HUDEP-2 (cell line): Measurements from ENCODE around the gene WDR90.
"Not testable (repeated sequence)": the region's sequence is repeated elsewhere in the genome, so short reads cannot be mapped to it uniquely, and the experiment has no call there.

Experiments
- DNase-seq, 76 experiments: peaks; one replicate each; lab custom pipeline; 2025; ENCODE audit not compliant: unreplicated experiment in 76 of 76; lab: John Stamatoyannopoulos, UW

The WDR90 gene

DNA sequence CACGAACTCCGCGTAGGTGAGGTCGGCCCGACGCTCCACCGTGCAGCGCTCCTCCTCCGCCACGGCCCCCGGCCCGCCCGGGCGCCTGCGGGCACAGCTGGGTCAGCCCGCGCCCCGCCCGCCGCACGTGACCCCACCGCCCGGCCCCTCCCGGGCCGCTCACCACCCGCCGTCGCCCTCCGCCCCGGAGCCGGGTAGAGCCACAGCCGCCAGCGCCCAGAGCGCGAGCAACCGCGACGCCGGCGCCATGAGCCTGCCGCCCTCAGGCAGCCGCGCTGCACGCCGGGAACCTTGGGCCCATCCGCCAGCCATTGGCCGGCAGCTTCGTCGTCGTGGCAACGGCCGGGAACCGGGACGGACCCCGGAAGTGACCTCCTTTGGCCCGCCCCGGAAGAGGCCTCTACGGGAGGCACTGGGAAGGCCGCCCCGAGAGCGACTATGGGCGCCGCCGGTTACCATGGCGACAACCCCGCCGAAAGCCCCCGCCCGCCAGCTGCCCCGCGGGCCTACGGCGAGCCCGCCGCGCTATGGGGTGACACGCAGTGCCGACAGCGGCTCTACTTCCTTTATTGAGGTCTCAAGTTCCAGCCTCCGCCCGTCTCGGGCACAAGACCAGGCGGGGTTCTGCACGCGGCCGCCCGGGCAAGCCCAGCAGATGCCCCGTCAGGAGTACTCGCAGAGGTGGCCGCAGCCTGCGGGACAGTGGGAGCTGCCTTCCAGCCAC, 35.1 kb downstream of the WDR90 start, which contains the start of gene JMJD8:
Gene JMJD8 (minus strand): TSS at position 264 of the 724 bp plus-strand sequence. CDS start 15 bp downstream, at position 249.
- peak in 75 of 76 experiments; percentile 27 to 97 (median 93) for DNase-seq

DNA sequence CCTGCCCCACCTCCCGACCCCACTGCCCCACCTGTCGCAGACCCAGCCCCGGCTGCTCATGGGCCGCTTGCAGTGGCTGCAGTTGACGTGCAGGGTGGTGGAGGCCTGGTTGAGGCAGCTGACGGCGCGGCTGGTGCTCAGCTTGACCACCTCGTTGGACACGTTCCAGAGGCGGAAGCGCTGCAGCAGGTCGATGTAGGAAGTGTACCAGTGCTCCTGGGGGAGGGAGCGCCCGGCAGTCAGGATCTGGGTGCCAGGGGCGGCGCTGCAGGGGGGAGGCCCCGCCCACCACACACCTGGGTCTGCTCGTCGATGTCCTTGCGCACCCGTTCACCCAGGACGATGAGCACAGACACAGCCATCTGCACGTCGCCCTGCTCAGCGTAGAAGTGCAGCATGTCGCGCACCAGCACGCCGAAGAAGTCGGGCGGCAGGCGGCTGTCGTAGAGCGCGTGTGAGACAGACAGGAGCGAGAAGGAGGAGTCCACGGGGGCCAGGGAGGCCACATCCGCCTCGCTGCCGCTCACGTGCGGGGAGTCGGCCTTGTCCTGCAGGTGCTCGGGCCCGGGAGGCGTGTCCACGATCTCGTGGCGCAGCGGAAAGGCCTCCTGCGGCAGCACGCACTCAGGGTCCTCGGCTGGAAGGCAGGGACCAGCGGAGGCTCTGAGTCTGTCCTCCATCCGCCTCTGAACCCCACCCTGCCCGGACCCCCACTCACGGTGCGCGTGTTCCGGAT, 36.0 kb downstream of the WDR90 start:
- DNase-seq = no peak

DNA sequence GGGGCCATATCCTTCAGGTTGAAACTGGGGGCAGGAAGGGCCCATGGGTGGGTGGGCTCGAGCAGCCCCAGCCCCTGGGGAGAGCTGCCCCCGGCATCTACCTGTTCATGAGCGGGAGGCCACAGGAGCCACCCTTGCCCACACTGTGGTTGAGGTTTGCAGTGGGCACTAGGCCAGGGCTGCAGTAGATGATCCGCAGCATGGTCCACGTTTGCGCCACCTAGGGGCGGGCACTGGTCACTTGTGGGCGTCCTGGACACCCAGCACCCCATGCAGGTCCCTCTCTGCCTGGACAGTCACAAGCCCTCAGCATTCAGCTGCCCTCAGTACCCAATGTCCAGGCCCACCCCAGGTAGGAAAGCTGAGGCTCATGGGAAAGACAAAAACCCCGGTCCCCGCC, 36.8 kb downstream of the WDR90 start:
- peak in 60 of 76 experiments; percentile 13 to 73 (median 50) for DNase-seq

DNA sequence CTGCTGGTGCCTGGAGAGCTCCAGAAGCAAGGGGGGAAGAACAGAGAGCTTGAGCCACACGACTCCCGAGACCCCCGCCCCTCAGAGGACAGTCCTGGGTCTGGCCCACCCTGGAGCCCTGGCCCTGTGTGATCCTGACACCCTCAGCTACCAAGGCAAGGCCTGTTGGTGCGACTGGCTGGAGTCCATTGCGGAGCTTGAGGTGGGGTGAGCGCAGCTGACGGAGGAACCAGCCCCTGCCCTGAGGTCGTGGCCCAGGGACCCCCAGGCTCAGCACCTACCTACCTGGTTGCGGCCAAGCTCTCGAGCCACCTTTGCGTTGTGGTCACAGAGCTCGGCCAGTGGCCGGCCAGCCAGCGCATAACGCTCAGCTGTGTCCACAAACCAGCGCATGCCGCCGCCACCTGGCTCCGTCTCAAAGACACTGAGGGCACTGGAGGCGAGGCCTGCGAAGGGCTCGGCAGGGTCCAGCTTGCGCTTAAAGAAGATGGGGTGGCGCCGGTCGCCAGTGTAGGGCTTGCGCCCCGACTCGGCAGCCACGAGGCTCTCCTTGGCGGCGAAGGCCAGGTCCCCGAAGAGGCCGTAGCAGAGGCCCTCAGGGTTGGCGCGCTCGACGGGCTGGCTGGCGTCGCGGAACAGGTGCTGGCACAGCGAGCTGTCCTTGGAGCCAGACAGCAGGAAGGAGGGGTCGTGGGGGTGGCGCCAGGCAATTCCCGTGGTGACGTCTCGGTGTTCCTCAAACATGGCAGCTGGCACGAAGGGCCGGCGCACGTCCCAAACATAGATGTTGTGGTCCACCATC, 37.5 kb downstream of the WDR90 start:
- DNase-seq = no peak

DNA sequence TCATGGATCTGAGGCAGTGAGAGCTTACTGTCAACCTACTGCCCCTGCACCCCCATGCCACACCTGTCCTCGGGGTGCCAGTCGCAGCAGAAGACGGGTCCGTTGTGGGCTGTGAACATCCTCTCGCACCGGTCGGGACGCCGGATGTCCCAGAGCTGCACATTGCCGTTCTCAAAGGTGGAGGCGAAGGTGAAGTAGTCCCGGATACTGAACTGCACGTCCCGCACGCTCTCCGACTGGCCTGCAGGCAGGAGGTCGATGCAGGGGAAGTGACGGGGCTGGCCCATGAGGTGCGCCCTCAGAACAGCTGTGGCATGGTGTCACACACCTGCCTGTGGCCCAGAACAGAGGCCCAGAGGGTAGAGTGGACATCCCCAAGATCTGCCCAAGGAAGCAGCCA, 38.3 kb downstream of the WDR90 start:
- DNase-seq = no peak

DNA sequence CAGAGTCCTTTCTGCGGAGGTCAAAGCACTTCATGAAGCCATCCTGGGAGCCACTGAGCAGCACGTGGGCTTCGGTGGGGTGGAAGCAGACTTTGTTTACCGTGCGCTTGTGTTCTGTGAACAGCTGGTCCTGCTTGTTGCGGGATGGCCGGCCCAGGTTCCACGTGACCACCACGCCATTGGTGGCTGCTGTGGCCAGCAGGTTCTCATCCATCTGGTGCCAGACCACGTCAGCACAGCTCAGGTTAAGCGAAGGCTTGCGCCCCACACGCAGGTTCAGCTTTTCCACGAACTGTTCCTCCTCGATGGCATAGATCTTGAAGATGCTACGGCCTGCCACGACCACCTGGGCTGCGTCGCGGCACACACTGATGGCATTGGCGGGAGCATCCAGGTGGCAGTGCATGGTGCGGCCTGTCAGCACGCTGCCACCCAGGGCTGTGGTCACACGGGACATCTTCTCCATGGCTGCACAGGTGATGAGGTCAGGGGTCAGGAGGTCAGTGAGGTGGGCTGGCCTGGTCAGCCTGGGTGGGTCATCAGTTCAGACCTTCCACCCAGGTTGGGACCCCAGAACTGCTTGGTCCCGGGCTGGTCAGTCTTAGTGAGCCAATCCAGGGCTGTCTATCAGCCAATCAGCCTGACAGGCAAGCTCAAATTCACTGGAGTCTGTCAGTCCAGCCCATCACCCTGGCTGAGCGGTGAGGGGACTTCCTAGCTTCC, 40.2 kb downstream of the WDR90 start:
- DNase-seq = no peak

DNA sequence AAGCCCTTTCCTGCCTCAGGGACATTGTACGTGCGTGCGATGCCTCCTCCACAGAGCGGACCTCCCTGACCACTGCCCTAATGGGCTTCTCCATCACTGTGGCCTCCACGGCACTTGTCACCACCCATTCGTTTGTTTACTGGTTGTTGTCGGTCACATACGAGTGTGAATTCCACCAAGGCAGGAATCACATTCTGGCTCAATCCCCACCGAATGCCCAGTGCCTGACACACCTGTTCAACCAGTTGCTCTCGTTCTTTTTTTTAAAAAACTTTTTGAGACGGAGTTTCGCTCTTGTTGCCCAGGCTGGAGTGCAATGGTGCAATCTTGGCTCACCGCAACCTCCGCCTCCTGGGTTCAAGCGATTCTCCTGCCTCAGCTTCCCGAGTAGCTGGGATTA, 42.1 kb downstream of the WDR90 start:
- not testable (repeated sequence) for DNase-seq

DNA sequence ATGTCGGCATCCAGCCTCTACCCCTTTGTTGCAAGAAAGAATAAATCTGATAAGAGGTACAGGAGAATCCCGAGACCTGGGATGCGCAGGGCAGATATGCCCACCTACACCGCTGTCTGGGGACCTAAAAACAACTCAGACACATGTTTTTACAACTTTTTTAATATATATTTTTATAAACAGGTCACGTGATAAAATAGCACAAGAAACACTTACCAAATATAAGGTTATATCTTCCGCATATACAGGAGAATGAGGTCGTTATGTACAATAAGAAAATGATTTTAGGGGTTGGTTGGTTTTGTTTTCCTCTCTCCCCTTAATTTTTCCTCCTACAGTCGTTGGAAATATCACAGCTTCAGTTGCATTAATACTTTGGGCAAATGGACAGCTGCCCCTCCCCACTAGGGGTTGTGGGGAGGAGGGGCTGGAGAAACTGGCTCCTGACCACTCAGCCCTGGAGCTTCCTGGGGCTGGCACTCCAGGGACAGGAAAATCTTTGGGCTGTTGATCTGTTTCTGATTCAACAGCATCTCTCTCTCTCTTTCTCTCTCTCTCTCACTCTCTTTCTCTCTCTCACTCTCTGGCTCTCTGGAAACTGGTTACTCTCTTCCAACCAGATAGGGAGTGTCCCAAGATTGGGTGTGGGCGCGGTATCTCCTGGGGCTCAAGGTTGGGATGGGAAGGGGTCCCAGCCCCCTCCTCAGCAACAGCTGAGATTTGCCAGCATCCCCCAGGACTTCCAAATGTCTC, 43.4 kb downstream of the WDR90 start:
- DNase-seq = no peak

DNA sequence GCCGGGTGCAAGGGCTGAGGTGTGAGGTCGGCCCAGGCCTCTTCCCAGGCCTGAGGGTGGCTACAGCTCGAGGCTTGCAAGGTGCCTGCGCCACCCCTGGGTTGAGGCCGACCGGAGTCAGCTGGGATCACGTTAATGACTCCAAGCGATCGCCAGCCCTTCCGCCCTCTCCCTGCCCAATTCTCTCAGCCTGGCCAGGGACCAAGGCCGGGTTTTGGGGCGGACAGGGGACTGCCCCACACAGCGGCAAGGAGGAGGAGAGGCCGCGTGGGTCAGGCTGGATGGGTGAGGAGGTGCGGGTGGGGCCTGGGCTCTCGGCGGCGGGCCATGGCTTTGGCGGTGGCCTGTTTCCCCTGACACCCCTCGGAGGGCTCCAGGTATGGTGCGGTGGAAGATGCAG, 44.2 kb downstream of the WDR90 start:
- no peak for DNase-seq

DNA sequence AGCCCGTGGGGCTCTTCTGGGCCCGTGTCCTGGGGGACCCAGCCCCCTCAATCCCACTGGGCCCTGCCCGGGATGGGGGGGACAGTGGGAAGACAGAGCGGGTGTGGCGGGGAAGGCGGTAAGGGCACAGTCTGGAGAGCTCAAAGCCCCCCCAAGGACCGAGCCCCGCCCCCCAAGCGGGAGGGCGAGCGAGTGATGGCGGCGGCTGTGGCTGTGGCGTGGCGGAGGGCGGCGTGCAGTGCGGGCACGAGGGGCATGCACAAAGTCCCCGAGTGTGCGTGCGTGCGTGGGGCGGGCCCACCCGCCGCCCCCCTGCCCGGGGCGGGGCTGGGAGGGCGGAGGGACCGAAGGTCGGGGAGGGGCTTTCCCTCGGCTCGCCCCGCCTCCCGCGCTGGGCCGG, 44.6 kb downstream of the WDR90 start:
- no peak for DNase-seq

DNA sequence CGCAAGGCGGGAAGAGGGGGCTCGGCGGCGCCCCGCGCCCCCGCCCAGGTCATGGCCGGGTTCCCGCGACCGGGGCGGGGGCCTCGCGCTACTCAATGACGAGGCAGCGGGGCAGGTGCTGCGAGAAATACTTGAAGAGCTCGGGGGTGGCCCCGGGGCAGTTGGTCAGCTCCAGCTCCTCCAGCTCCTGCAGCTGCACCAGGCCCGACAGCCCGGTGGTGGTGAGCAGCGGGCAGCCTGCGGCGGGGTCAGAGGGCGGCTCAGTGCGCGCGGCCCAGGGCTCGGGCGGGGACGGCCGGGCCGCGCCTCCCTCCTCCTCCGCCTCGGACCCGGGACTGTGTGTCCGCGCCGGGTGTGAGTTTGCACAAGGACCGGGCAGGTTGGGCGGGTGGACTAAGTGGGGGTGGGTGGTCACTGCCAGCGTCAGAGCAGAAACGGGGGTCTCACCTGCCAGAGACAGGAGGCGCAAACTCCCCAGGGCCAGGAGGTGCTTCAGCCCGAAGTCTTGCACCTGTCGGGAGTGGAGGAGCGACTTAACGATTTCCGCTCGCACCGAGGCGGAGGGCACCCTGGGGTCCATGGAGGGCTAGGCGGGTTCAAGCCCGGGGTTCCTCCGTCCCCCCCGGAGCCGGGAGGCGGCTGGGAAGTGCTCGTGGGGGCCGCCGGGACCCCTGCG, 45.2 kb downstream of the WDR90 start:
- no peak for DNase-seq

DNA sequence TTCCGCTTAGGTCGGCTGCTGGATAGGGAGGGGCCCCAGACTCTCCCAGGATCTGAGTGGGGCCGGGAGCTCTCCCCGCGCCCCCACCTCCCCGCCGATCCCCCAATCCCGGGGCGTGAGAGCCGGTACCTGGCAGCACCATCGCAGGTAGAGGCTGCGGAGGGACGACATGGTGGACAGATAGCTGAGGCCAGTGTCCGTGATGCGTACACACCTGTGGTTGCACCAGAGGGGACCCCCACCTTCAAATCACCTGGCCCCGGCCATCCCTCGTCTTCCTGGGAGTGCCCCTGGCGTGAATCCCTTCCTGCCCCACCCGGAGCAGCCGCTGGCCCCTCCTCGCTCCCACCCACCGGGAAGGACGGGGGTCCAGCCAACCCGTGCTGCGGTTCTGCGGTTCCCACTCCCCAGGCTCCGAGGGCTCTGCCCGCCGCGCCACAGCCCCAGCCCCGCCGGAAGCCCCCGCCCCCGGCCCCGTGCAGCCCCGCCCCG, 45.7 kb downstream of the WDR90 start:
- no peak for DNase-seq

DNA sequence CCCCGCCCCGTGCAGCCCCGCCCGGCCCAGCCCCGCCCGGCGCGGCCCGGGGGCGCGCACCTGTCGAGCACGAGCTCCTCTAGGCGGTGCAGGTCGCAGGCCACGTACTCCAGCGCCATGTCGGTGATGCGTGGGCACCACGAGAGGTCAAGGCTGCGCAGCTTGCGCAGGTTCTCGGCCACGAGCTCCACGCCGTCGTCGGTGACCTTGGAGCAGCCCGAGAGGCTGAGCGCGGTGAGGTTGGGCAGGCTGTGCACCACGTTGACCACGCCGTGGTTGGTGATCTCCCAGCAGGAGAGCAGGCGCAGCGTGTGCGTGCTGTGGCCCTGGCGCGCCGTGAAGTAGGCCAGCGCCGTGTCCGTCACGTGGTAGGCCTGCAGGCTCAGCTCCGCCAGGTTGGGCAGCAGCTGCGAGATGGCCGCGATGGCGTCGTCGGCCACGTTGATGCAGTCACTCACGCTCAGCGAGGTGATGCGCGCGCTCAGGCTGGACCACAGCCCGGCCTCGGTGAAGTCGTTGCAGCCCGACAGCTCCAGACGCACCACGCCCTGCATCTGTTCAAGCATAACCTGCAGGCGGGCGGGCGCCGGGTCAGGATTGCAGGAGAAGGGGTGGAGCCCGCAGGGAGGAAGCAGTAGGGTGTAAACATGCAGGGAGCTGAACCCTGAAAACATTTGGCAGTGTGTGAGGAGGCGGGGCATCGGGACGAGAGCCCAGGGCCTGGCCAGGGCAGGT, 46.4 kb downstream of the WDR90 start:
- DNase-seq = peak in 37 of 76 experiments; percentile 5 to 60 (median 28)

DNA sequence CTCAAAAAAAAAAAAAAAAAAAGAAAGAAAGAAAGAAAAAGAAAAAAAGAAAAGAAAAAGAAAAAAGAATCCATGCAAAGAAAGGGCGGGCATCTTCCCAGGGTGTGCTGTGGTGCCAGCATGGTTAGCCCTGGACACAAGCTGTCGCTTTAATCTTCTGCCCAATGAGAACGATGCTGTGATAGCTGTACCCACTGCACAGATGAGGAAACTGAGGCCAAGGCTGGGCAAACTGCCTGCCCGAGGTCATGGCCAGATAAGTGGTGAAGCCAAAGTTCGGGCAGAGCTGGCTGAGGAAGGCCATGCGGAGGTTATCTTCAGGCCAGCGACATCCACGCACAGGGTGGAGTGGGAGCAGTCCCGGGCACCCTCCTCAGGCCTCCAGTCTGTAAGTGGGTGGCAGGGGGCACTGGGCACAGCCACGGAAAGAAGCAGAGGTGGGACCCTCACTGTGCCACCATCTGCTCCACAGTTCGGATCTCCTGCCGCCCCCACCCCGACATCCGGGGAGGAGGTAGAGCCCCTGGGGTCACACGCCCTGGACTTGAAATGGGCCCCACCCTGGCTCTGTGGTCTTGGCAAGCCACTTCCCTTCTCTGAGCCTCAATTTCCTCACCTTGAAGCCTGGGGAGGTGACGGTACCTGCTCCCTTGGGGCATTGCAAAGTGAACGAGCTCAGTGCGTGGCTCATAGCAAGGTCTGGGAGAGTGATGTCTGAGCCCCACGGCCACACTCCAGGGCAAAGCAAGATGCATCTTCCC, 49.9 kb downstream of the WDR90 start:
- no peak for DNase-seq

DNA sequence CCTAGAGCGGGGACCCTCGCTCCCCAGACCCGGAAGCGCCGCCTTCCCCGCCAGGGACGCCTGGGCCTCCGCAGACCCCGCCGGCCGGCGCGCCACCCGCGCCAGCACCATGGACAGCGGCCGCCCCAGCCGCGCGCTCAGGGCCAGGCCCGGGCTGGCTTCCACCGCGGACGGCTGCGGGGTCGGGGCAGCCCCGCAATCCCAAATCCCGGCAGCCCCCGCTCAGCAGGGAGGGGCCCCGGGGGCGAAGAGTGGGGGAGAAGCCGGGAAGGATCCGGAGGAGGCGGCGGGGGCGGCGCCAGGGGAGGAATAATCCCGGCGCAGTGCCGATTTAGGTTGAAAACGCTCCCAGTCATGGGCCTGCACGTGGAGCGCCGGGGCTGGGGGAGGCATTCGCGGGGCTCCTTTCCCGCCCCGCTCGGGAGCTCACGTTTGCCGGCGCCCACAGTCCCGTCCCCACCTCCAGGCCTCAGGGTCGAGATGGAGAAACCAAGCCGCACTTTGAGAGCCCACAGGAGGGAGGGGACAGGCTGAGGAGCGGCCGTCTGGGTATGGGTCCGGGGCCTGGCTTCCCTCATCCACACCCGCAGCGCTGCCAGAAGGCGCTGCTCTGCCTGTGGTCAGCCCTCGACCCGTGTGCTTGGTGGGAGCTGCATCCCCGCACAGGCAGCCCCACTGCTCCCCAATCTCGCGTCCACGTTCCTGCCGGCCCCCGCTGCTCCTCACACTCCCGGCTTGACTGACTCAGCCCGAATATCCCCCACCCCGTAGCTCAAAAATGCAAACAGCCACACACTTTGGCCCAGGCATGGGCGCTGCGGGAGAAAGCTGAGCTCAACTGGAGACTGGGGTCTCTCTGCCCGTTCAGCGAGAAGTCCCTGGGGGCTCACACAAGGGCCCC, 51.8 kb downstream of the WDR90 start:
- peak in 4 of 76 experiments; percentile 8 to 36 (median 14) for DNase-seq

DNA sequence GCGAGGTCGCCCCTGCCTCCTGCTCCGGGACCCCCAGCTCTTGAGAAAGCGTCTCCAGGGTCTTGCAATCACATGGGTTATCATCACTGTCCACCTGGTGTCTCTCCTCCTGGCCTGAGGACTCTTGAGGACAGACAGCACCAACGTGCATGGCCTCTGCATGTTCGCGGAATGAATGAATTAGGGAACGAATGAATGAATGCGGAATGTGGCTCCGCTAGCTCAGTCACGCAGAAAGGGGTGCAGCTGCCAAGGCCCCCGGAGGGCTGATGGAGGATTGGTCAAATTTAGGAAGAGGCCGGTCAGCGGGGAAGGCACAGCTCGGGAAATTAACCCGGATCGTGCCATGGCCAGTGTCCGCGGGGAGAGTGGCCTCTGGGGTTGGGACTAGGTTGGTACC, 53.2 kb downstream of the WDR90 start:
- no peak for DNase-seq

DNA sequence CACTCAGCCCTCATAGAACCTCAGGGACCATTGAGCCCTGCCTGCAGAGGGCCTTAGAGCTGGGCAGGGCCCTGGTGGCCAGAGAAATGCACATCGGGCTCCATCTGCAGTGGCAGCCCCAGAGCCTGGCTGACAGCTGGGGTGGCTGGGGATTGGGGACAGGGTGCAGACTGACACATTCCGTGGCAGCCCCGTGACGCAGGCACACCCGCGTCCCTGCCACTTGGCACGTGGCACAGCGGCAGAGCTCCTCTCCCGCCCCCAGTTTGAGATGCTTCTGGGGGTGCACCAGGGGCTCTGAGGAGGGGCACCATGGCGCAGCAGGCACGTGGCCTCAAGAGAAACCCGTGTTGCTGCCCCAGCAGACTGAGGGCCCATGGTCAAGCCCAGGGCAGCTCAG, 54.2 kb downstream of the WDR90 start:
- no peak for DNase-seq
